Epithelial cell of proximal tubule (primary cell): Measurements from ENCODE around the gene RPS24. TPM values are rescaled to one million over a fixed set of nuclear protein-coding genes. Genes with fewer than 3 reads are reported as not detected.

Source experiments
- DNase-seq: peaks from one replicate; pipeline ENCODE4 v3.0.0-alpha.2; 2011; ENCODE audit warnings: low read depth
- H3K4me3 ChIP-seq: 2 replicates; pipeline ENCODE4 v1.5.1; 2011; ENCODE audit warnings: low read depth, mild to moderate bottlenecking, low read length
- total RNA-seq: library from RNA; depleted of rRNA; stranded (reverse); fragments of >200 nt; gene quantifications from 2 replicates; pipeline ENCODE4 v1.2.3, GENCODE V29; 2015
- TF ChIP-seq, protein P1 (sequence below): conservative IDR thresholded peaks from 2 replicates; pipeline ENCODE4 v1.5.1; 2012; ENCODE audit warnings: low read depth, mild to moderate bottlenecking, low read length

RPS24 gene
- total RNA-seq, 1 donor from 2014 or later = 4,093 TPM

GRCh38 chr10:78000956-78001472 lies 32.6 kb upstream of the RPS24 start:
- TF ChIP-seq, protein P1, sequence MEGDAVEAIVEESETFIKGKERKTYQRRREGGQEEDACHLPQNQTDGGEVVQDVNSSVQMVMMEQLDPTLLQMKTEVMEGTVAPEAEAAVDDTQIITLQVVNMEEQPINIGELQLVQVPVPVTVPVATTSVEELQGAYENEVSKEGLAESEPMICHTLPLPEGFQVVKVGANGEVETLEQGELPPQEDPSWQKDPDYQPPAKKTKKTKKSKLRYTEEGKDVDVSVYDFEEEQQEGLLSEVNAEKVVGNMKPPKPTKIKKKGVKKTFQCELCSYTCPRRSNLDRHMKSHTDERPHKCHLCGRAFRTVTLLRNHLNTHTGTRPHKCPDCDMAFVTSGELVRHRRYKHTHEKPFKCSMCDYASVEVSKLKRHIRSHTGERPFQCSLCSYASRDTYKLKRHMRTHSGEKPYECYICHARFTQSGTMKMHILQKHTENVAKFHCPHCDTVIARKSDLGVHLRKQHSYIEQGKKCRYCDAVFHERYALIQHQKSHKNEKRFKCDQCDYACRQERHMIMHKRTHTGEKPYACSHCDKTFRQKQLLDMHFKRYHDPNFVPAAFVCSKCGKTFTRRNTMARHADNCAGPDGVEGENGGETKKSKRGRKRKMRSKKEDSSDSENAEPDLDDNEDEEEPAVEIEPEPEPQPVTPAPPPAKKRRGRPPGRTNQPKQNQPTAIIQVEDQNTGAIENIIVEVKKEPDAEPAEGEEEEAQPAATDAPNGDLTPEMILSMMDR = no peak
- H3K4me3 ChIP-seq = no peak overlapping the region
- DNase-seq = no peak

GRCh38 chr10:78002541-78003288 lies 30.9 kb upstream of the RPS24 start:
- no peak overlapping the region for H3K4me3 ChIP-seq
- TF ChIP-seq, protein P1 = no peak
- DNase-seq = no peak

- TF ChIP-seq, protein P1 = no peak
- DNase-seq = no peak
- H3K4me3 ChIP-seq = no peak overlapping the region
These were observed 29.2 kb upstream of the RPS24 start for GRCh38 chr10:78004215-78005026.

DNA sequence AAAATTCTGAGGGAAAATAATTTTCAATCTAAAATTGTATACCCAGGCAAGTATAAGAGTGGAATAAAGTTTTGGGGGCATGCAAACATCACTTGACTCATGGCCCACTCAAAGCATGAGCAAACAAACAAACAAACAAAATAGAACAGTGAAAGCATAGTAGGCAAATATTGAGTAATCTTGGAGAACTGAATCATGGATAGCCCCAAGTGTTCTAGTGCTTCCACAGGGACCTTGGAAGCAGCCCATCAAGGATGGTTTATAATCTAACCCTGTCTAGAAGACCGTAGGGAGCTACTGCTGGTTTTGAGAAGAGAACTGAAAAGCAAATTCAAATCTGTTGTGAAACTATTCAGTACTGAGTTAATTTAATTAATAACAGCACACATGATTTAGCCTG lies 26.5 kb upstream of the RPS24 start:
- no peak for DNase-seq
- H3K4me3 ChIP-seq = no peak overlapping the region

GRCh38 chr10:78009662-78010061 lies 24.0 kb upstream of the RPS24 start:
- H3K4me3 ChIP-seq = no peak overlapping the region
- TF ChIP-seq, protein P1 = no peak
- no peak for DNase-seq

More for the DNA sequence above, 26.5 kb upstream of the RPS24 start:
- TF ChIP-seq, protein P1 = no peak

GRCh38 chr10:78010278-78010677 lies 23.4 kb upstream of the RPS24 start:
- no peak overlapping the region for H3K4me3 ChIP-seq
- TF ChIP-seq, protein P1 = no peak
- DNase-seq = no peak
